CD1c-positive myeloid dendritic cell (primary cell): Measurements from ENCODE around the gene MACROH2A1.
A peak's percentile ranks its signal among the peaks of the same experiment; 100 is the strongest.

Experiments used
- DNase-seq: peaks from one replicate; pipeline ENCODE4 v3.0.0-alpha.2; 2016; ENCODE audit errors: extremely low spot score

Gene MACROH2A1

GRCh38 chr5:135398855-135399793 lies at the start of gene MACROH2A1:
Gene MACROH2A1, minus strand, starts transcription at chr5:135399231. Its CDS starts 10,138 bp downstream, at chr5:135389093.
- peak; percentile 95 for DNase-seq

- no peak for DNase-seq
These were observed 49.2 kb upstream of the MACROH2A1 start for GRCh38 chr5:135448071-135448739.

GRCh38 chr5:135447298-135447929 lies 48.4 kb upstream of the MACROH2A1 start, which contains the start of gene DCANP1:
Gene DCANP1, minus strand, starts transcription at chr5:135447348. Its CDS starts 240 bp downstream, at chr5:135447108.
- DNase-seq = no peak

- no peak for DNase-seq
These were observed 47.6 kb upstream of the MACROH2A1 start for GRCh38 chr5:135446615-135447014.

GRCh38 chr5:135446206-135446605 lies 47.2 kb upstream of the MACROH2A1 start:
- no peak for DNase-seq

GRCh38 chr5:135445306-135445985 lies 46.4 kb upstream of the MACROH2A1 start:
- peak; percentile 56 for DNase-seq

- DNase-seq = no peak
These were observed 45.9 kb upstream of the MACROH2A1 start for GRCh38 chr5:135444881-135445280.

- DNase-seq = peak; percentile 88
These were observed 45.3 kb upstream of the MACROH2A1 start for GRCh38 chr5:135444360-135444759.

- DNase-seq = no peak
These were observed 44.3 kb upstream of the MACROH2A1 start for GRCh38 chr5:135443161-135443960.

GRCh38 chr5:135442431-135443160 lies 43.6 kb upstream of the MACROH2A1 start:
- DNase-seq = no peak

- no peak for DNase-seq
These were observed 42.9 kb upstream of the MACROH2A1 start for GRCh38 chr5:135441919-135442318.

GRCh38 chr5:135441350-135441831 lies 42.4 kb upstream of the MACROH2A1 start:
- peak; percentile 49 for DNase-seq

GRCh38 chr5:135440916-135441315 lies 41.9 kb upstream of the MACROH2A1 start:
- peak; percentile 27 for DNase-seq

GRCh38 chr5:135439231-135440205 lies 40.5 kb upstream of the MACROH2A1 start:
- peak; percentile 37 for DNase-seq

GRCh38 chr5:135438636-135439221 lies 39.7 kb upstream of the MACROH2A1 start:
- no peak for DNase-seq

- DNase-seq = peak; percentile 70
These were observed 38.9 kb upstream of the MACROH2A1 start for GRCh38 chr5:135437796-135438560.

GRCh38 chr5:135437422-135437795 lies 38.4 kb upstream of the MACROH2A1 start:
- peak; percentile 83 for DNase-seq
